Left ventricle myocardium superior (tissue), 1 donor: ENCODE results near the gene SUCLG1. TPM values are rescaled to one million over a fixed set of nuclear protein-coding genes. Genes with fewer than 3 reads are reported as not detected.
"Not testable (repeated sequence)": the region's sequence is repeated elsewhere in the genome, so short reads cannot be mapped to it uniquely, and the experiment has no call there.

Source experiments
- ATAC-seq: fragments of 200-7000 bp; cut with Tn5 transposase; one replicate; pipeline ENCODE4 v1.9.1; 2020; ENCODE audit warnings: mild to moderate bottlenecking, moderate library complexity
- DNase-seq: peaks from one replicate; pipeline ENCODE4 v3.0.0-alpha.2; 2020
- intact Hi-C: fragments of 100-400 bp; cut with micrococcal nuclease; formaldehyde crosslinking; loops from one replicate; pipeline ENCODE4 v1.11.0; 2022
- total RNA-seq: library from RNA; stranded (reverse); fragmentation: NEBNext Ultra II Directional; extraction: Animal tissue kit (Norgen Biotek cat#: 25700); gene quantifications from one replicate; pipeline ENCODE4 v1.2.1, GENCODE V29; 2021
- donor health status: DM: no; HTN: yes; CAD: no; lungs with severe emphysema.

SUCLG1 gene
- total RNA-seq, 1 donor from 2014 or later, result 308 TPM

- no peak for ATAC-seq
- no peak for DNase-seq
- intact Hi-C loops, result no loop called here
Measured at GRCh38 chr2:84472856-84473565, 13.9 kb upstream of the SUCLG1 start.

- ATAC-seq, intact Hi-C loops, DNase-seq: not testable (repeated sequence)
Measured at GRCh38 chr2:84472423-84472822, 13.3 kb upstream of the SUCLG1 start.

- intact Hi-C loops, result no loop called here
- DNase-seq, result no peak
Measured at GRCh38 chr2:84467389-84467788, 8.3 kb upstream of the SUCLG1 start.

GRCh38 chr2:84461310-84461709 lies 2.2 kb upstream of the SUCLG1 start:
- intact Hi-C loops, result no loop called here
- ATAC-seq (no peak), DNase-seq (no peak)

More at GRCh38 chr2:84467389-84467788, 8.3 kb upstream of the SUCLG1 start:
- no peak for ATAC-seq

- no peak for DNase-seq
- no peak for ATAC-seq
- intact Hi-C loops, result no loop called here
Measured at GRCh38 chr2:84460670-84461069, 1.6 kb upstream of the SUCLG1 start.

- intact Hi-C loops, result no loop called here
- ATAC-seq (no peak), DNase-seq (no peak)
Measured at GRCh38 chr2:84459944-84460429, 907 bp upstream of the SUCLG1 start.

GRCh38 chr2:84458551-84459017 lies 496 bp downstream of the SUCLG1 start:
- ATAC-seq, result peak; percentile 62
- DNase-seq, result no peak
- intact Hi-C loops, result no loop called here

- ATAC-seq (no peak), DNase-seq (no peak)
- intact Hi-C loops, result no loop called here
Measured at GRCh38 chr2:84457686-84458085, 1.4 kb downstream of the SUCLG1 start.

GRCh38 chr2:84456156-84456555 lies 2.9 kb downstream of the SUCLG1 start:
- DNase-seq (no peak), ATAC-seq (no peak)
- intact Hi-C loops, result no loop called here

- intact Hi-C loops, result no loop called here
- DNase-seq (no peak), ATAC-seq (no peak)
Measured at GRCh38 chr2:84454581-84454980, 4.5 kb downstream of the SUCLG1 start.

GRCh38 chr2:84452624-84453023 lies 6.5 kb downstream of the SUCLG1 start:
- DNase-seq, result no peak
- no peak for ATAC-seq
- intact Hi-C loops, result no loop called here

- ATAC-seq, result no peak
Measured at GRCh38 chr2:84451579-84451978, 7.5 kb downstream of the SUCLG1 start.

GRCh38 chr2:84450288-84451227 lies 8.5 kb downstream of the SUCLG1 start:
- DNase-seq (no peak), ATAC-seq (peak; percentile 32)
- intact Hi-C loops, result no loop called here

More at GRCh38 chr2:84451579-84451978, 7.5 kb downstream of the SUCLG1 start:
- intact Hi-C loops, result no loop called here
- DNase-seq, result no peak

- no peak for DNase-seq
- intact Hi-C loops, result no loop called here
- no peak for ATAC-seq
Measured at GRCh38 chr2:84449711-84450110, 9.4 kb downstream of the SUCLG1 start.

GRCh38 chr2:84449055-84449454 lies 10.0 kb downstream of the SUCLG1 start:
- no peak for DNase-seq
- ATAC-seq, result no peak
- intact Hi-C loops, result no loop called here

- ATAC-seq (no peak), DNase-seq (no peak)
- intact Hi-C loops, result no loop called here
Measured at GRCh38 chr2:84443477-84443876, 15.6 kb downstream of the SUCLG1 start.

- DNase-seq (no peak), ATAC-seq (no peak)
- intact Hi-C loops, result no loop called here
Measured at GRCh38 chr2:84442888-84443287, 16.2 kb downstream of the SUCLG1 start.

- ATAC-seq (no peak), DNase-seq (no peak)
- intact Hi-C loops, result no loop called here
Measured at GRCh38 chr2:84441505-84441904, 17.6 kb downstream of the SUCLG1 start.

GRCh38 chr2:84441036-84441435 lies 18.0 kb downstream of the SUCLG1 start:
- no peak for ATAC-seq
- DNase-seq, result no peak
- intact Hi-C loops, result no loop called here
